ENCODE results near the gene JMJD8.

Gene JMJD8

GRCh38 chr16:643050-643368, 41.1 kb downstream of the JMJD8 start:
- no peak overlapping the region for H3K27ac Mint-ChIP-seq
- no peaks in the 10 kb centered on the region for H3K27me3 Mint-ChIP-seq

GRCh38 chr16:642189-643049, 41.7 kb downstream of the JMJD8 start:
- Mint-ChIP-seq H3K27me3 (no peaks in the 10 kb centered on the region), H3K4me3 (peak overlapping the region; percentile 82), H3K36me3 (ENCODE audit: low read depth) (peaks cover 10% of the 10 kb centered on the region), H3K27ac (peak overlapping the region; percentile 49), H3K9me3 (no peaks in the 10 kb centered on the region), H3K4me1 (ENCODE audit: low read depth) (peaks cover 20% of the 10 kb centered on the region)

More at GRCh38 chr16:643050-643368, 41.1 kb downstream of the JMJD8 start:
- peaks cover 10% of the 10 kb centered on the region for H3K36me3 Mint-ChIP-seq (ENCODE audit: low read depth)
- peak overlapping the region; percentile 82 for H3K4me3 Mint-ChIP-seq
- no peaks in the 10 kb centered on the region for H3K9me3 Mint-ChIP-seq
- H3K4me1 Mint-ChIP-seq (ENCODE audit: low read depth) = peaks cover 22% of the 10 kb centered on the region

- H3K36me3 Mint-ChIP-seq (ENCODE audit: low read depth) = peaks cover 12% of the 10 kb centered on the region
- H3K4me1 Mint-ChIP-seq (ENCODE audit: low read depth) = peaks cover 22% of the 10 kb centered on the region
- peak within 1 kb of the TSS; percentile 49 for H3K27ac Mint-ChIP-seq
- peak within 1 kb of the TSS; percentile 82 for H3K4me3 Mint-ChIP-seq
- H3K9me3 Mint-ChIP-seq = no peaks in the 10 kb centered on the region
- H3K27me3 Mint-ChIP-seq = no peaks in the 10 kb centered on the region
These were observed 42.6 kb downstream of the JMJD8 start, which contains the start of gene MCRIP2 for GRCh38 chr16:641326-642188. TSS of gene MCRIP2 (plus strand) at chr16:641828. CDS start at chr16:641992, 164 bp downstream.

- H3K9me3 Mint-ChIP-seq = no peaks in the 10 kb centered on the region
- peaks cover 13% of the 10 kb centered on the region for H3K36me3 Mint-ChIP-seq (ENCODE audit: low read depth)
- no peak overlapping the region for H3K27ac Mint-ChIP-seq
- peaks cover 25% of the 10 kb centered on the region for H3K4me1 Mint-ChIP-seq (ENCODE audit: low read depth)
- no peaks in the 10 kb centered on the region for H3K27me3 Mint-ChIP-seq
- no peak overlapping the region for H3K4me3 Mint-ChIP-seq
These were observed 43.5 kb downstream of the JMJD8 start for GRCh38 chr16:640614-641013.

DNA sequence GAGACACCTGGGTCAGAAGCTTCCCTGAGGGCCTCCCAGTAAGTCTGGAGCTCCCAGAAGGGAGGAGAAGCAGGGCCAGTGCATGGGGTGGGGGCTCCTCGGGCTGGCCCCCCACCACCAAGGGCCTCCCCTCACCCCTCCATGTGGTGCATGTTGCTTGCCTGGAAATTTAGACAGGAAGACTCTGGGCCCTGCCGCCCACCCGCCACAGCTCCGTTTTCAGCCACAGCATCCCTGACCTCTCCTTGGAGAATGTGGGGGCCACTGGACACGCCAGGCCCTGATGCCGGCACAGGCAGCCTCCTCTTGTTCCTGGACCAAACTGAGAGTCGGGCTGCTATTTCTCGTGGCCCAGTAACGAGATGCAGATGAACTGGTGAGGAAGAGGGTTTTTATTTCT, 45.3 kb downstream of the JMJD8 start:
- H3K4me3 Mint-ChIP-seq = no peak overlapping the region
- H3K4me1 Mint-ChIP-seq (ENCODE audit: low read depth) = peaks cover 20% of the 10 kb centered on the region
- no peaks in the 10 kb centered on the region for H3K9me3 Mint-ChIP-seq
- no peak overlapping the region for H3K27ac Mint-ChIP-seq
- H3K27me3 Mint-ChIP-seq = no peaks in the 10 kb centered on the region
- peaks cover 3% of the 10 kb centered on the region for H3K36me3 Mint-ChIP-seq (ENCODE audit: low read depth)

DNA sequence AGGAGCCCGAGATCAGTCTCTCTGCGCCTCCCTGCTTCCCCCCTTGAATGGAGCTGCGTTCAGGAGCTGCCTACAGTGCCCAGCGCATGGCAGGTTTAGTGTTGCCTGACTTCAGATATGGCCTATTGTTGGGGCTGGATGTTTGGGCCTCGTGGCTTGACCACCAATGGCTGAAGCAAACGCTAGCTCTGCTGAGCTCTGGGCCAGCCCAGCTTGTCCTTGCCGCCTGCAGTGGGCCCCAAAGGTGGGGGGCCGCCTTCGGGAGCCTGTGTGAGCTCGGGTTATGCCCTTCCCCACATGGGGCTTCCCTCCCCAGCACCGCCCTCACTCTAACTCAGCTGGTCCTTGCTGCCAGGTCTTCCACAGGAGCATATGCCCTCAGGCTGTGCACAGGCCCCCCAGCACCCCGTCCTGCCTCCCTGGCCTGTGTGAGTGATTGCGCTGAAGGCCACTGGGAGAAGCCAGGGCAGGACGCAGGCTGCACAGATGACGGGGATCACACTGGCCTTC, 46.0 kb downstream of the JMJD8 start:
- no peak overlapping the region for H3K4me3 Mint-ChIP-seq
- no peak overlapping the region for H3K27ac Mint-ChIP-seq

GRCh38 chr16:637081-638018, 46.8 kb downstream of the JMJD8 start:
- Mint-ChIP-seq H3K4me3 (peak overlapping the region; percentile 89), H3K9me3 (no peaks in the 10 kb centered on the region), H3K36me3 (ENCODE audit: low read depth) (peaks cover 3% of the 10 kb centered on the region), H3K27ac (no peak overlapping the region), H3K4me1 (ENCODE audit: low read depth) (peaks cover 13% of the 10 kb centered on the region), H3K27me3 (no peaks in the 10 kb centered on the region)

More for the DNA sequence above, 46.0 kb downstream of the JMJD8 start:
- H3K27me3 Mint-ChIP-seq = no peaks in the 10 kb centered on the region
- H3K9me3 Mint-ChIP-seq = no peaks in the 10 kb centered on the region
- H3K4me1 Mint-ChIP-seq (ENCODE audit: low read depth) = peaks cover 16% of the 10 kb centered on the region
- peaks cover 3% of the 10 kb centered on the region for H3K36me3 Mint-ChIP-seq (ENCODE audit: low read depth)

GRCh38 chr16:636206-637080, 47.7 kb downstream of the JMJD8 start, which contains the start of gene METTL26:
TSS of gene METTL26 (minus strand) at chr16:636305. CDS start at chr16:636290, 15 bp downstream.
- Mint-ChIP-seq H3K4me3 (peak within 1 kb of the TSS; percentile 89), H3K27me3 (no peaks in the 10 kb centered on the region), H3K4me1 (ENCODE audit: low read depth) (peaks cover 13% of the 10 kb centered on the region), H3K27ac (peak within 1 kb of the TSS; percentile 95), H3K9me3 (no peaks in the 10 kb centered on the region), H3K36me3 (ENCODE audit: low read depth) (peaks cover 3% of the 10 kb centered on the region)

DNA sequence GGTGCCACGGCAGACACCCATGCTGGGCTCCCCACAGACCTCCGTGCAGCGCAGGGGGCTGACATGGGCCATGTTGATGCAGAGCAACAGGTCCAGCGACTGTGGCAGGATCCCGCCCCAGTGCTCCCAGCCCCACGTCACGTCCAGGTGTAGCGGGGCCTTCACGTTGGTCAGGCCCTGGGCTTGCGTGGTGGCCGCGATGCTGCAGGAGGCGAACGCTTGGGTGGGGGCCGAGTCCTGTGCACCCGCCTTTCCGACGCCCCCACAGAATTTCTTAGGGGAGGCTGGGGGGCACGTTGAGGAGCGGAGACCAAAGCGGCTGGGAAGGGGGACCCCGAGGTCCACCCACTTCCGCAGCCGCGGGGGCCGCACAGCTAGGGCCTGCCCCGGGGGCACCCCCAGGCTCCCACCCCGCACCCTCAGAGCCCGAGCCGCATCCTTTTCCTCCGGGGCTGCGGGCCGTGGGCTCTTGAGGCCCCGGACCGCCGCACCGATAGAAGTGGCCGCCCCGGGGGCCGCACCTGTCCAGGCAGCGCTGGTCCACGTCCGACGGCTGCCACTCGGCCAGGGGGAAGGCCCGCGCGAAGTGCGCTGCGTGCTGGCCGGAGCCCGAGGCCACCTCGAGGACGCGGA, 48.4 kb downstream of the JMJD8 start:
- no peak overlapping the region for H3K27ac Mint-ChIP-seq
- peaks cover 13% of the 10 kb centered on the region for H3K4me1 Mint-ChIP-seq (ENCODE audit: low read depth)
- no peaks in the 10 kb centered on the region for H3K27me3 Mint-ChIP-seq
- H3K9me3 Mint-ChIP-seq = no peaks in the 10 kb centered on the region
- peak overlapping the region; percentile 89 for H3K4me3 Mint-ChIP-seq
- peaks cover 3% of the 10 kb centered on the region for H3K36me3 Mint-ChIP-seq (ENCODE audit: low read depth)

DNA sequence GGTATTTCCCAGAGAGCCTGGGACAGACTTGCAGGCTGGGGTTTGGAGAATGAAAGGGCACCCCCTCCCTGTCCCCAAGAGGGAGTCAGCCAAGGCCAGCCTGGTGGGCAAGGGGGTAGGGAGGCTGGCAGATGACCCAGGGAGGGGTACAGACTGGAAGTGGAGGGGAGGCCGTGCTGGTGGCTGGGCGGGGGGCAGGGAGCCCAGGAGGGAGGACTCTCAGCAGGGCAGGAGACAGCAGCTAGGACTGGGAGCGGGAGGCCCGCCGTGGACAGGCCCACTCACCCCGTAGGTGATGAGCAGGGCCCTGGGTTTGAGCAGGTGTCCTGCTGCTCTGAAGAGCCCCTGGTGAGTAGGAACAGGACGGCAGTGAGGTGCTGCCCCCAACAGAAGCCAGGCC, 49.1 kb downstream of the JMJD8 start:
- Mint-ChIP-seq H3K27ac (peak overlapping the region; percentile 74), H3K4me3 (peak overlapping the region; percentile 70), H3K9me3 (no peaks in the 10 kb centered on the region), H3K4me1 (ENCODE audit: low read depth) (peaks cover 13% of the 10 kb centered on the region), H3K27me3 (no peaks in the 10 kb centered on the region), H3K36me3 (ENCODE audit: low read depth) (peaks cover 3% of the 10 kb centered on the region)

GRCh38 chr16:634051-634670, 50.0 kb downstream of the JMJD8 start:
- H3K9me3 Mint-ChIP-seq = no peaks in the 10 kb centered on the region
- peak overlapping the region; percentile 58 for H3K4me3 Mint-ChIP-seq
- peaks cover 3% of the 10 kb centered on the region for H3K36me3 Mint-ChIP-seq (ENCODE audit: low read depth)
- peaks cover 10% of the 10 kb centered on the region for H3K4me1 Mint-ChIP-seq (ENCODE audit: low read depth)
- no peaks in the 10 kb centered on the region for H3K27me3 Mint-ChIP-seq
- H3K27ac Mint-ChIP-seq = no peak overlapping the region

- H3K4me3 Mint-ChIP-seq = no peak overlapping the region
- no peaks in the 10 kb centered on the region for H3K9me3 Mint-ChIP-seq
- H3K27me3 Mint-ChIP-seq = no peaks in the 10 kb centered on the region
- H3K36me3 Mint-ChIP-seq (ENCODE audit: low read depth) = peaks cover 3% of the 10 kb centered on the region
- H3K4me1 Mint-ChIP-seq (ENCODE audit: low read depth) = peaks cover 10% of the 10 kb centered on the region
- no peak overlapping the region for H3K27ac Mint-ChIP-seq
These were observed 50.6 kb downstream of the JMJD8 start for GRCh38 chr16:633336-634050.

All from stimulated activated naive CD8-positive, alpha-beta T cell treated with anti-CD3 and anti-CD28 coated beads, Interleukin-15, Interleukin-2, amounts not matched to agents 100 ng/mL and 50 ng/mL, for 24 hours (primary cell).